ENCODE results near the gene ATP7A. TPM values are rescaled to one million over a fixed set of nuclear protein-coding genes. Genes with fewer than 3 reads are reported as not detected.
"Not testable (repeated sequence)": the region's sequence is repeated elsewhere in the genome, so short reads cannot be mapped to it uniquely, and the experiment has no call there.

Gene ATP7A
- total RNA-seq, 1 donor from 2014 or later: 2.4 TPM

- Histone ChIP-seq H3K27me3 (ENCODE audit: control insufficient read depth, insufficient read depth, low read length) (no peaks in the 10 kb centered on the region), H3K36me3 (ENCODE audit: control insufficient read depth, insufficient read depth, low read length) (no peaks in the 10 kb centered on the region), H3K4me3 (ENCODE audit: low read depth, low read length) (peak within 1 kb of the TSS; percentile 49)
- TF ChIP-seq, protein P1, sequence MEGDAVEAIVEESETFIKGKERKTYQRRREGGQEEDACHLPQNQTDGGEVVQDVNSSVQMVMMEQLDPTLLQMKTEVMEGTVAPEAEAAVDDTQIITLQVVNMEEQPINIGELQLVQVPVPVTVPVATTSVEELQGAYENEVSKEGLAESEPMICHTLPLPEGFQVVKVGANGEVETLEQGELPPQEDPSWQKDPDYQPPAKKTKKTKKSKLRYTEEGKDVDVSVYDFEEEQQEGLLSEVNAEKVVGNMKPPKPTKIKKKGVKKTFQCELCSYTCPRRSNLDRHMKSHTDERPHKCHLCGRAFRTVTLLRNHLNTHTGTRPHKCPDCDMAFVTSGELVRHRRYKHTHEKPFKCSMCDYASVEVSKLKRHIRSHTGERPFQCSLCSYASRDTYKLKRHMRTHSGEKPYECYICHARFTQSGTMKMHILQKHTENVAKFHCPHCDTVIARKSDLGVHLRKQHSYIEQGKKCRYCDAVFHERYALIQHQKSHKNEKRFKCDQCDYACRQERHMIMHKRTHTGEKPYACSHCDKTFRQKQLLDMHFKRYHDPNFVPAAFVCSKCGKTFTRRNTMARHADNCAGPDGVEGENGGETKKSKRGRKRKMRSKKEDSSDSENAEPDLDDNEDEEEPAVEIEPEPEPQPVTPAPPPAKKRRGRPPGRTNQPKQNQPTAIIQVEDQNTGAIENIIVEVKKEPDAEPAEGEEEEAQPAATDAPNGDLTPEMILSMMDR (IDR thresholded peaks at IDR 0.05; ENCODE audit: insufficient read depth, low read length, severe bottlenecking): peak; percentile 53
- no peak for FAIRE-seq
- peak; percentile 91 for DNase-seq (ENCODE audit: low read depth)
Measured at GRCh38 chrX:77899081-77899828, 11.2 kb upstream of the ATP7A start, which contains the start of gene COX7B. Gene COX7B, plus strand, starts transcription at chrX:77899468. Its CDS starts 86 bp downstream, at chrX:77899554.

- H3K4me3 ChIP-seq (ENCODE audit: low read depth, low read length): peak overlapping the region; percentile 49
- no peak for DNase-seq (ENCODE audit: low read depth)
- FAIRE-seq: no peak
- TF ChIP-seq, protein P1 (IDR thresholded peaks at IDR 0.05; ENCODE audit: insufficient read depth, low read length, severe bottlenecking): no peak
- no peaks in the 10 kb centered on the region for H3K36me3 ChIP-seq (ENCODE audit: control insufficient read depth, insufficient read depth, low read length)
- no peaks in the 10 kb centered on the region for H3K27me3 ChIP-seq (ENCODE audit: control insufficient read depth, insufficient read depth, low read length)
Measured at GRCh38 chrX:77900688-77901087, 9.8 kb upstream of the ATP7A start.

GRCh38 chrX:77901506-77901905 lies 9.0 kb upstream of the ATP7A start:
- no peaks in the 10 kb centered on the region for H3K36me3 ChIP-seq (ENCODE audit: control insufficient read depth, insufficient read depth, low read length)
- FAIRE-seq (no peak), DNase-seq (ENCODE audit: low read depth) (no peak)
- no peaks in the 10 kb centered on the region for H3K27me3 ChIP-seq (ENCODE audit: control insufficient read depth, insufficient read depth, low read length)
- TF ChIP-seq, protein P1 (IDR thresholded peaks at IDR 0.05; ENCODE audit: insufficient read depth, low read length, severe bottlenecking): no peak
- no peak overlapping the region for H3K4me3 ChIP-seq (ENCODE audit: low read depth, low read length)

DNA sequence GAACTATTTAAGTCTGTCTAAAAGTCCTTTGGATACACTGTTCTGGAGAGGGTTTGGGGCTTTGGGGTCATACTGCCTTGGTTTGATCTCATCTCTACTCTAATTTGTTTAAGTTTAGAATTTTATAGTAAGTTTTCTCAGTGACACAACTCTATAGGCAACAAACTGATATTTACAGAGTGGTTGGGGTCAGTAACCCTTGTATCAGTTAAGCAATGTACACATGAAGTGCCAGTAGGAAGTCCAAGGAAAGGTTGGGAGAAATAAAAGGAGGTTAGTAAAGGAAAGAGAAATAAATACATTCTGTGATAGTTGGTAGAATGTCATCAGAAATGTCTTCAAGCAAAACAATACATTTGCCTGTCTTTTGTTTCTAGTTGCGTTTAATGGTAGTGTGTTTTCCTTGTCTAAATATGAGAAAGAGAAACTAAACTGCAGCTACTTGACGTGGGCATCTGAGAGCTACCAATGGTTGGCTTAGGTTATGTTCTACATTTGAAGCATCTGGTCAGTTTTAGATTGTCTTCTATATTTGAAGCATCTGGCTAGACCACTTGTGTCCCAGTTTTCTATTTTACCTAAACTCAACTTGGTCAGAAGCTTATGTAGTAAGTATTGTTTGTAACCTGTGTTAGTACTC lies 6.9 kb downstream of the ATP7A start:
- H3K4me3 ChIP-seq (ENCODE audit: low read depth, low read length): no peak overlapping the region
- TF ChIP-seq, protein P1 (IDR thresholded peaks at IDR 0.05; ENCODE audit: insufficient read depth, low read length, severe bottlenecking): no peak
- no peak for DNase-seq (ENCODE audit: low read depth)
- no peaks in the 10 kb centered on the region for H3K27me3 ChIP-seq (ENCODE audit: control insufficient read depth, insufficient read depth, low read length)
- FAIRE-seq: no peak
- H3K36me3 ChIP-seq (ENCODE audit: control insufficient read depth, insufficient read depth, low read length): no peaks in the 10 kb centered on the region

GRCh38 chrX:77918568-77918967 lies 8.1 kb downstream of the ATP7A start:
- H3K4me3 ChIP-seq (ENCODE audit: low read depth, low read length): no peak overlapping the region
- no peaks in the 10 kb centered on the region for H3K36me3 ChIP-seq (ENCODE audit: control insufficient read depth, insufficient read depth, low read length)
- TF ChIP-seq, protein P1 (IDR thresholded peaks at IDR 0.05; ENCODE audit: insufficient read depth, low read length, severe bottlenecking): no peak
- no peaks in the 10 kb centered on the region for H3K27me3 ChIP-seq (ENCODE audit: control insufficient read depth, insufficient read depth, low read length)
- no peak for FAIRE-seq
- DNase-seq (ENCODE audit: low read depth): peak; percentile 31

- DNase-seq (ENCODE audit: low read depth); FAIRE-seq: not testable (repeated sequence)
Measured at GRCh38 chrX:77919370-77919769, 8.9 kb downstream of the ATP7A start.

More at GRCh38 chrX:77919370-77919769, 8.9 kb downstream of the ATP7A start:
- H3K27me3 ChIP-seq (ENCODE audit: control insufficient read depth, insufficient read depth, low read length); H3K36me3 ChIP-seq (ENCODE audit: control insufficient read depth, insufficient read depth, low read length); H3K4me3 ChIP-seq (ENCODE audit: low read depth, low read length): not testable (repeated sequence)
